Small intestine (tissue), 7 donors: ENCODE results near the gene GABRB2. TPM values are rescaled to one million over a fixed set of nuclear protein-coding genes. Genes with fewer than 3 reads are reported as not detected.
"Not testable (repeated sequence)": the region's sequence is repeated elsewhere in the genome, so short reads cannot be mapped to it uniquely, and the experiment has no call there.

ENCODE experiments used
- DNase-seq, 2 donors: peaks; one replicate each; pipeline versions ENCODE4 v3.0.0 to v3.0.0-alpha.2; 2013
- FAIRE-seq: peaks from 2 replicates; lab custom pipeline; 2012; peaks lifted over from hg19 to GRCh38; lab: Jason Lieb, UNC
- H3K27ac ChIP-seq, 3 donors: one replicate each; pipeline ENCODE4 v1.5.1; 2013; ENCODE audit warnings: low read length in 2 of 3, mild to moderate bottlenecking in 2 of 3, control low read depth in 1 of 3, inconsistent platforms in 1 of 3, low read depth in 1 of 3, moderate library complexity in 1 of 3
- H3K27me3 ChIP-seq, 3 donors: one replicate each; pipeline ENCODE4 v1.6.1; 2013; ENCODE audit warnings: low read length in 3 of 3, inconsistent platforms in 1 of 3; ENCODE audit not compliant: control insufficient read depth in 3 of 3, insufficient read depth in 3 of 3
- H3K36me3 ChIP-seq, 3 donors: one replicate each; pipeline ENCODE4 v1.6.1; 2013; ENCODE audit warnings: low read length in 3 of 3, inconsistent platforms in 1 of 3, low read depth in 1 of 3, mild to moderate bottlenecking in 1 of 3, moderate library complexity in 1 of 3; ENCODE audit not compliant: control insufficient read depth in 3 of 3, insufficient read depth in 2 of 3
- H3K4me1 ChIP-seq, 3 donors: one replicate each; pipeline ENCODE4 v1.6.1; 2013; ENCODE audit warnings: low read length in 2 of 3, inconsistent platforms in 1 of 3, low read depth in 1 of 3, mild to moderate bottlenecking in 1 of 3, moderate library complexity in 1 of 3; ENCODE audit not compliant: control insufficient read depth in 3 of 3, insufficient read depth in 2 of 3
- H3K4me3 ChIP-seq, 3 donors: one replicate each; pipeline ENCODE4 v1.5.1; 2013; ENCODE audit warnings: low read length in 3 of 3, control low read depth in 1 of 3, inconsistent platforms in 1 of 3, low read depth in 1 of 3, mild to moderate bottlenecking in 1 of 3, moderate library complexity in 1 of 3
- H3K9me3 ChIP-seq, 2 donors: one replicate each; pipeline ENCODE4 v1.6.1; 2013; ENCODE audit warnings: low read depth in 1 of 2, low read length in 1 of 2; ENCODE audit not compliant: control insufficient read depth in 2 of 2, insufficient read depth in 1 of 2
- WGBS, 3 donors: extraction: QIAGEN DNeasy Blood & Tissue Kit; methylation state at CpG; one replicate each; pipeline ENCODE4 v1.1.7; 2013; 5-methylcytosine and 5-hydroxymethylcytosine counted together
- polyA plus RNA-seq, 4 donors: library from polyadenylated mRNA; stranded (reverse) in 3 of 4; unstranded in 1 of 4; fragments of 200-250 nt in 3 of 4; fragments of 120-200 nt in 1 of 4; gene quantifications; one replicate each; pipeline versions ENCODE4 v1.2.1 to v1.2.3, GENCODE V29; 2013
- donor health status: healthy with polysubstance abuse.
- donor health status: control.
- donor health status: control.
- donor health status: Bipolar disorder and iron deficiency.
- donor health status: healthy.

GABRB2 gene
- polyA plus RNA-seq, 4 donors = 0.22 to 3.9 (median 0.68) TPM

DNA sequence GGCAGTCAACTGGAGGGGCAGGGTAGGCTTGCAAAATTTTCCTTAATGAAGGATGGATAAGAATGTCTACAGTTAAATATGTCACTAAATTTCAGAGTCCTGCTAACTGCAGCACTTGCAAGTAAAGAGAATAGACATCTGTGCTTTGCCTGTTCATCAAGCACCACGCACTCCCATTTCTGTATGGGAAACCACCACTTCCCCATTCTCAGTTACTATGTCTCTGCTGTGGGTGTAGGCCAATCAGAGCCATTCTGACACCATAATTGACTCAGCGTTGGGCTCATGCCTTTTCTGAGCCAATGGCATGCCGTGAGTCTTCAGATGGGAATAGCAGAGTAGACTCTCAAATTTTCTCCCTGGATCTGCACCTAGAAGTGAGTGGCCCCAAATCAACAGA is 247.5 kb downstream of the GABRB2 start:
- H3K4me3 ChIP-seq = no peak overlapping the region
- no peaks in the 10 kb centered on the region for H3K4me1 ChIP-seq
- FAIRE-seq = no peak
- no peak for DNase-seq
- no peak overlapping the region for H3K27ac ChIP-seq
- no peaks in the 10 kb centered on the region for H3K27me3 ChIP-seq
- H3K36me3 ChIP-seq = no peaks in the 10 kb centered on the region
- WGBS, 3 donors = 85 to 90% (median 86%) methylated on average over 3 of the region's 3 CpGs
- no peaks in the 10 kb centered on the region for H3K9me3 ChIP-seq

DNA sequence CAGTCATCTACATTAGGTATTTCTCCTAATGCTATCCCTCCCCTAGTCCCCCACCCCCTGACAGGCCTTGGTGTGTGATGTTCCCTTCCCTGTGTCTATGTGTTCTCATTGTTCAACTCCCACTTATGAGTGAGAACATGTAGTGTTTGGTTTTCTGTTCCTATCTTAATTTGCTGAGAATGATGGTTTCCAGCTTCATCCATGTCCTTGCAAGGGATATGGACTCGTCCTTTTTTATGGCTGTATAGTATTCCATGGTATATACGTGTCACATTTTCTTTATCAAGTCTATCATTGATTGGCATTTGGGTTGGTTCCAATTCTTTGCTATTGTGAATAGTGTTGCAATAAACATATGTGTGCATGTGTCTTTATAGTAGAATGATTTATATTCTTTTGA is 249.1 kb downstream of the GABRB2 start:
- not testable (repeated sequence) for H3K27me3 ChIP-seq, FAIRE-seq, H3K27ac ChIP-seq, H3K9me3 ChIP-seq, DNase-seq, H3K4me1 ChIP-seq, H3K4me3 ChIP-seq, H3K36me3 ChIP-seq
- whole genome bisulfite sequencing, 3 donors = 82 to 95% (median 87%) methylated on average over 2 of the region's 2 CpGs

DNA sequence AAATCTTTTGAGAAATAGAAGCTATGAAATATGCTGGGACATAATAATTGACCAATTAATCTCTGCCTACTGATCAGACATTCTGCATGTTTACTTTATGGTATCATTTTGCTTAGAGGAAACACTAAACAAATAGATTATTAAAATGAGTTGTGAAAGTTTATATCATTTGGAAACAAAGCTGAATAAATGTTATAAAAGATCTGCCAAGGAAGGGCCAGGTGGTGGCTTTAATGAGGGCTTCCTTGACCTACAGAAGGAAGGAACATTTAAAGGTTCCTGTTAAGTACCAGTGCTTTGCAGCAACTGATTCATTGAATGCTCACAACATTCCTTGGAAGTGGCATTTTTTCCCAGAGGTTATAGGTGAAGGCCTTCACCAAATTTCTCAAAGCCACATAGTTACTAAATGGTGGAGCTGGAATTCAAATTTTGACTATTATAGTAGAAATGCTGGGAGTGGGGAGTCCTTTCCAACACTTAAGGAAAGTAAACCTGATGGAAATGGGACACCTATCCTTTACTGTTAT is 250.7 kb downstream of the GABRB2 start:
- H3K4me1 ChIP-seq = no peaks in the 10 kb centered on the region
- no peak overlapping the region for H3K4me3 ChIP-seq
- H3K36me3 ChIP-seq = no peaks in the 10 kb centered on the region
- DNase-seq (no peak), FAIRE-seq (no peak)
- H3K27ac ChIP-seq = no peak overlapping the region
- no peaks in the 10 kb centered on the region for H3K27me3 ChIP-seq
- no peaks in the 10 kb centered on the region for H3K9me3 ChIP-seq

GRCh38 chr5:161288071-161288470 is 258.5 kb downstream of the GABRB2 start:
- WGBS, 3 donors = 67 to 91% (median 88%) methylated on average over 3 of the region's 3 CpGs
- DNase-seq = no peak
- Histone ChIP-seq H3K36me3 (no peaks in the 10 kb centered on the region), H3K4me1 (no peaks in the 10 kb centered on the region), H3K4me3 (no peak overlapping the region), H3K27ac (no peak overlapping the region), H3K27me3 (no peaks in the 10 kb centered on the region), H3K9me3 (no peaks in the 10 kb centered on the region)
- FAIRE-seq = no peak

- Histone ChIP-seq H3K36me3 (no peaks in the 10 kb centered on the region), H3K27ac (no peak overlapping the region), H3K27me3 (no peaks in the 10 kb centered on the region), H3K4me3 (no peak overlapping the region), H3K9me3 (no peaks in the 10 kb centered on the region), H3K4me1 (no peaks in the 10 kb centered on the region)
- no peak for DNase-seq
- FAIRE-seq = no peak
- 59 to 78% (median 74%) methylated on average over 1 of the region's 1 CpG for WGBS, 3 donors
Measured at GRCh38 chr5:161287436-161287835, 259.1 kb downstream of the GABRB2 start.

GRCh38 chr5:161286066-161286655 is 260.4 kb downstream of the GABRB2 start:
- no peaks in the 10 kb centered on the region for H3K4me1 ChIP-seq
- DNase-seq (peak; percentile 17 to 26), FAIRE-seq (no peak)
- no peak overlapping the region for H3K27ac ChIP-seq
- H3K36me3 ChIP-seq = no peaks in the 10 kb centered on the region
- no peaks in the 10 kb centered on the region for H3K9me3 ChIP-seq
- no peaks in the 10 kb centered on the region for H3K27me3 ChIP-seq
- WGBS, 3 donors = 24 to 48% (median 28%) methylated on average over 3 of the region's 3 CpGs
- H3K4me3 ChIP-seq = no peak overlapping the region

- Histone ChIP-seq H3K4me1 (no peaks in the 10 kb centered on the region), H3K36me3 (no peaks in the 10 kb centered on the region), H3K27me3 (no peaks in the 10 kb centered on the region), H3K27ac (no peak overlapping the region), H3K4me3 (no peak overlapping the region), H3K9me3 (peaks cover 0 to 4% of the 10 kb centered on the region in 2 donors)
- DNase-seq (no peak), FAIRE-seq (no peak)
- WGBS, 3 donors = 81 to 90% (median 87%) methylated on average over 2 of the region's 2 CpGs
Measured at GRCh38 chr5:161284445-161284844, 262.1 kb downstream of the GABRB2 start.

DNA sequence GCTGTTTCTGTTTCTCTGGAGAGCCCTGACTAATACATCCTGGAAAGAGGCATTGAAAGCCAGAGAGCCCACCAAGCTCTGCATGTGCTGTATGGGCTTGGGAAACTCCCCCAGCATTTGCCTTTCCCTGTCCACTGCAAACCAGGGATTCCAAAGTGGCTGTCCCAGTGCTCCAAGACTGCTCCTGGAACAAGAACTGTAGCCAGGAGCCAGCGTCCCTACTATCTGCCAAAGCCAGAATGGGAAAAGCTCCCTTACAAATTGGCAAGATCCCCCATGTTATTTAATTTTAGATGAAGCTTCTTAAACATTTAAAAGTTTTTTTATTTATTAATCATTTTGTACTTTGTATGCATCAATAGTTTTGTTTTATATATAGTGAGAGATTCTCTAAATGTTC is 263.2 kb downstream of the GABRB2 start:
- DNase-seq = no peak
- peaks cover 0 to 4% of the 10 kb centered on the region in 2 donors for H3K9me3 ChIP-seq
- FAIRE-seq = no peak
- H3K4me3 ChIP-seq = no peak overlapping the region
- no peaks in the 10 kb centered on the region for H3K4me1 ChIP-seq
- no peaks in the 10 kb centered on the region for H3K27me3 ChIP-seq
- no peak overlapping the region for H3K27ac ChIP-seq
- WGBS, 3 donors = 62 to 75% (median 67%) methylated on average over 1 of the region's 1 CpG
- H3K36me3 ChIP-seq = no peaks in the 10 kb centered on the region
